ENCODE data around the gene STX11. TPM values are rescaled to one million over a fixed set of nuclear protein-coding genes. Genes with fewer than 3 reads are reported as not detected.
"Not testable (repeated sequence)": the region's sequence is repeated elsewhere in the genome, so short reads cannot be mapped to it uniquely, and the experiment has no call there.

Gene STX11
- total RNA-seq: 7.8 TPM
- long read RNA-seq, transcript STX11-201 (2 exons, 1,926 nt): major isoform, 17 of 21 reads
- long read RNA-seq, partial matches to known transcripts: 1 of 21 reads
- long read RNA-seq, other reads (novel, unspliced or antisense): 3 of 21 reads

DNA sequence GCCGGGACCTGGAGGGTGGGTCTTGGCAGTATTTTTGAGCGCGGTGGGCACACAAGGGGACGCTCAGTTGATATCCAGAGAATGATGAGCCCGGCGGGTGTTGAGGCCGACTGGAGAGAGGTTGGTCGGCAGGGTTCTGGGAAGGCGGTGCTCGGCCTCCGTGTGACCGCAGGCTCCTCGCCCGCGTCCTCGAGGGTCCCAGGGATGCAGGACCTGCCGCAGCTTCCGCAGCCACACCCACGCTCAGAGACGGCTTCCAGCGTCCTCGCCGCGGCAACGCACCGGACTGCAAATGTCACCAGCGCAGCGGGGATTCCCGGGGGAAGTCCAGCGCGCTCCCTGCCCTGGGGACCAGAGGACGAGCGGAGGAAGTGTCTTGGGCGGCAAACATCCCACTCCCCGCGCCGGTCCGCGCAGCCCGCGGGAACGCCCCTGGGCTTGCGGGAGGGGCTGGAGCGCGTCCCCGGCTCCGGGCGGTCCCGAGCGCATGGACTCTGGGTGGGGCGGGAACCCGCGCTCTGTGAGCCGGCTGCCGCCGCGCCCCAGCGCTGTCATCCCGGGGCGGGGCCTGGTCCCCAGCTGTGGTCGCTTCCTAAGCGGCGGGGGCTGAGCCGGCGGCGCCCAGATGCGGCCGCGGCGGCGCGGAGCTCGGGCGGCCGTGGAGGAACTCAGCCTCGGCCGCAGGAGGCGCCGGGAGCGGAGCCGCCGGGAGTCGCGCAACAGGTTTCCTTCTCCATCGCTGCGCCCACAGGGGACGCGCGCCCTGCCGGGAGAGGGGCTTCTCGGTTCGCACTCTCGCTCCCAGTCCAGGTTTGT lies at the start of gene STX11:
STX11 (plus strand) TSS at position 624 of the 816 bp plus-strand sequence. CDS start 36,111 bp downstream, outside the sequence.
- ATAC-seq (peak; percentile 98), DNase-seq (peak; percentile 89)
- intact Hi-C loops (cut with micrococcal nuclease): loop anchor here (10.0 kb wide), 1 partner anchor 45 kb away; no protein-coding TSS in a partner anchor

DNA sequence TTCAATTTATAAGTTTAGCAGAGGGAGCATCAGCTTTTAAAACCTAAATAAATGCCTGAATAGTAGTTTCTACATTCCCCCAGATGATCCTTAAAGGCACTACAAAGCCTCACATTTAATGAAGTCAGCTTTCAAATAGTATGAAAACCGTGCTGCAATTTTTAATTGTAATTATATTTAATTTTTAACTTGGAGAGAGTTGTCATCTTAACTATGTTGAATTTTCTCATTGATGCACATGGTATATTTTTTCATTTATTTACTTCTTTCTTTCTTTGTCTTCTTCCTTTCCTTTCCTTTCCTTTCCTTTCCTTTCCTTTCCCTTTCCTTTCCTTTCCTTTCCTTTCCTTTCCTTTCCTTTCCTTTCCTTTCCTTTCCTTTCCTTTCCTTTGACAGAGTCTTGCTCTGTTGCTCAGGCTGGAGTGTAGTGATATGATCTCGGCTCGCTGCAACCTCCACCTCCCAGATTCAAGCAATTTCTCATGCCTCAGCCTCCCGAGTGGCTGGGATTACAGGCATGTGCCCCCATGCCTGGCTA lies 47.2 kb upstream of the STX11 start:
- ATAC-seq (no peak), DNase-seq (no peak)
- intact Hi-C loops (cut with micrococcal nuclease): loop anchor here (10.0 kb wide), 2 partner anchors 52 to 382 kb away; partner anchors contain the start of gene STX11

DNA sequence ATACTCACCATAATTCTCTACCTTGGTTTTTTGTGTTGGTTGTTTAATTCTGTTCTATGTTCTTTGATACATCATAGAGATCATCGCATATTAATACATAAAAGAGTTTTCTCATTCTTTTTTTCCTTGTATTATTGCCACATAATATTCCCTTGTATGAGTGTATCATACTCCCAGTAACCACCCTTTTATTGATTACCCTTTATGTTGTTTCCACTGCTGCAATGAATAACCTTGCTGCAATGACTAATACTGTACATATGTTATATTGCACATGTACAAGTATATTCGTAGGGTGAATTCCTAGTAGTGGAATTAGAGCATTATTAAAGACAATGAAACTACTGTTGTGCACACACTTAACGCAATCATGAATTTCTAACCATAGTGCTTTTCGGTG lies 45.8 kb upstream of the STX11 start:
- DNase-seq (no peak), ATAC-seq (no peak)
- intact Hi-C loops (cut with micrococcal nuclease): loop anchor here (2.0 to 10.0 kb wide), 3 partner anchors 50 to 380 kb away; partner anchors contain the start of gene STX11

DNA sequence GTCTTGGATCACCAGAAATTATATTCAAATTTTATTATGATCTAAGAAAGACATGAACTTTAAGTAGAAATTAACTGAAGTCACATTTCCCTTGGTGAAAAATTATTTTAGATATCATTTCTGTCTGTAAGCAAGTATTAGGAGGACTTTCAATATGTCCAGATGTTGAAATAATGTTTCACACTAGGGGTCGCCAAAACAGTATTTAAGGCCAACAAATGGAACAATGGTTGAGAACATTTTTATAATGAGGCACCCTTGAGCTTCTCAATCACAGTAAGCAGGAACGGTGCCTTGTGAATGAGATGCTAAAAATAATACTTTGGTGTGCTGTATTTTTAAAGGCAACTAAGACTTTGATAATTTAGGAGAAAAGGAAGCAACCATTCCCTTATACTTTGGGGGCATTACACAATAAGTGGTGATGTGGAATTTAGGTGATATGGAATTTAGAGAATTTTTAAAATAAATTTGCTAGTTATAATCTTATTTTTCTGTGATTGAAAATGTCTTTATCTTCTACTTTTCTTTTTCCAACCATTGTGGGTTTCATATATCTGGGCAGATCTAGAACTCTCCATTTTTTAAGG lies 45.3 kb upstream of the STX11 start:
- intact Hi-C loops (cut with micrococcal nuclease): loop anchor here (2.0 to 10.0 kb wide), 3 partner anchors 50 to 380 kb away; partner anchors contain the start of gene STX11
- ATAC-seq: peak; percentile 91
- DNase-seq: no peak

DNA sequence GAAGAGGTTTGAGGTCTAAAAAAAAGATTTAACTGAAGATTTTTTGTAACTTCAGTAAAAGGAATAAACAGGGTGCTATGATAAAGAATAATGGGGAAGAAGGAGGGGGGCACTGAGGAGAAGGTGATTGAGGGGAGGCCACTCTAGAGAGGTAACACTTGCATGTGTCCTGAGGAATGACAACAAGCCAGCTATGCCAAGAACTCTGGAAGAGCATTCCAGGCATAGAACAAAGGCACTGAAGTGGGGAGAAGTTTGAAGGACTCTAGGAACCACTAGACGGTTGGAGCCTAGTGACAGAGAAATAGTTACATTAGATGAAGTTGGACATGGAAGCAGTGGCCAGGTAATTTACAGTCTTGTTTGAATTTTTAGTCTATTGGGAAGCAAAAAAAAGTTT lies 44.1 kb upstream of the STX11 start:
- DNase-seq (no peak), ATAC-seq (no peak)
- intact Hi-C loops (cut with micrococcal nuclease): loop anchor here (10.0 kb wide), 2 partner anchors 49 to 379 kb away; partner anchors contain the start of gene STX11

DNA sequence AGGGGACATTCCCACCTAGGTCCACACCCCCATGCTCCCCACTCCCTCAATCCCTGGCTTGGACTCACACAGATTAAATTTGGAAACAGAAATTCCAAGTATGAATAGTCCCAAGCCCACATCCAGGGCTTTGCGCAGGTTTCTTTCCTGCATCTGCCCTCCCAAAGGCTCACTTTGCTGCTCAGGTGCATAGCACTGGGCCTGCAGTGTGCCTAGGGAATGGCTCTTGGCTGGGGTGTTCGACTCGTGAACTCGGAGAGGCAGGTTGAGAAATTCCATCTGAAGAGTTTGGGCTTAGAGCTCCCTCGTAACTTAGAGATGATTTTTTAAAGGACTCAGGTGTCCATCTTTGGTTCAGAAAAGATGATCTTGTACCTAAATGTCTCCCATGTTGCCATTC lies 40.1 kb upstream of the STX11 start:
- intact Hi-C loops (cut with micrococcal nuclease): no loop called here
- DNase-seq (no peak), ATAC-seq (no peak)

DNA sequence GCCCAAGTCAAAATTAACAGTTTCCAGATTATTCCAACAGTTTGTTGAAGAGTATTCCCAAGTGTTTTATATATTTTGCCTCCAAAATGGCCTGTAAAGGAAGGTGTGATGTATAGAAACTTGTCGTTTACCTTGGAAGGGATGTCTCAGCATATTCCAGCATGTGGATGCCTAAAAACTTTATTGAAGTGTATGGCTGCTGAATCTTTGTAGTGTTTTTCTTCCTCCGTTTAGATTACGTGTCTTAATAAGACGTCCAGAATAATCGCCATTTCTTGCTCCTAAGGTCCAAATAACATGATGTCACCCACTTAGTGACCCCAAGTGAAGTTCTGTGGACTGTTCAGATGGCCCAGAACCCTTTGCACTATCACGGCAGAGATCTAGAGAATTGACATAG lies 37.0 kb upstream of the STX11 start:
- intact Hi-C loops (cut with micrococcal nuclease): no loop called here
- ATAC-seq: no peak
- DNase-seq: no peak

DNA sequence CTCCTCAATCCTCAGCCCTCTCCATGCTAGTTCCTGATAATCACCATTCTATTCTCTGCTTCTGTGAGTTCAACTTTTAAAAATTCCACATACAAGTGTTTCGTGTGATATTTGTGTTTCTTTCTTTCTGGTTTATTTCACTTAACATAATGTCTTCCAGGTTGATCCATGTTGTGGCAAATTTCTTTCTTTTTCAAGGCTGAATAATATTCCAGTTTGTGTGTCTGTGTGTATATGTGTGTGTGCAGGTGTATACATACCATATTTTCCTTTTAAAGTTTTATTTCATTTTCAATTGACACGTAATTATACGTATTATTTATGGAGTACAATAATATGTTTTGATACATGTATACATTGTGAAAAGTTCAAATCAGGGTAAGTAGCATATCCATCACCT lies 35.1 kb upstream of the STX11 start:
- intact Hi-C loops (cut with micrococcal nuclease): no loop called here
- DNase-seq: no peak
- ATAC-seq: no peak

DNA sequence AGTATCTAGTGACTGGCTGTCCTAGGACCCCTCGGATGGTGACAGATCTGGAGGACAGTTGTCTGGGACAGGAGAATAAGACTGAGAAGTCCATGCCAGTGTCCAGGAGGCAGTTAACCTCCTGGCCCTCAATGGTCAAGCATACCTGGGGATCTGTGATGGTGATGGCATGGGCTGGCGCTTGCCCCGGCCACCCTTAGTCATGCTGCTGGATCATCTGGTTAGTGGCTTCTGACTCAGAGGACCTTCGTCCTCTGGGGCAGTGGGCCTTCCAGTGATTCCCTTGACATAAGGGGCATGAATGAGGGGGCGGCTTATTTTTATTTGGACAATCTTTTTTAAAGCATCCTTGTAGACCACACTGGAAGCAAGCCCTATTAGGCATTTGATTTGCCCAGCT lies 30.9 kb upstream of the STX11 start:
- intact Hi-C loops (cut with micrococcal nuclease): no loop called here
- DNase-seq: no peak
- no peak for ATAC-seq

DNA sequence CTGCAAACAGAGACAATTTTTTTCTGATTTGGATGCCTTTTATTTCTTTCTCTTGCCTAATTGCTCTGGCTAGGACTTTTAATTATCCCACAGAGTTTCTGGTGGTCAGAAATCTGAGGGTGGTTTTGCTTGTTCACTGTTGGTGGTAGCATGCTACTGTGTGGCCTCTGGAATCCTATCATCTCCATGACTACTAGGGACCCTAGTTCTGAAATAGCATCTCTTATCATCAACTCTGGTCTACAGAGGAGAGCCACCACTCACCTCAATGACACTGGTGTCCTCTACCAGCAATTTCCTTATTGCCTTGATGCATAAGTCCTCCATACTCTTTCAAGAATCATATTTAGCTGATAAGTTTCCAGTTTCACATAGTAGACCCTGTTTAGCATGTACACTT lies 27.5 kb upstream of the STX11 start:
- no peak for ATAC-seq
- intact Hi-C loops (cut with micrococcal nuclease): no loop called here
- no peak for DNase-seq

DNA sequence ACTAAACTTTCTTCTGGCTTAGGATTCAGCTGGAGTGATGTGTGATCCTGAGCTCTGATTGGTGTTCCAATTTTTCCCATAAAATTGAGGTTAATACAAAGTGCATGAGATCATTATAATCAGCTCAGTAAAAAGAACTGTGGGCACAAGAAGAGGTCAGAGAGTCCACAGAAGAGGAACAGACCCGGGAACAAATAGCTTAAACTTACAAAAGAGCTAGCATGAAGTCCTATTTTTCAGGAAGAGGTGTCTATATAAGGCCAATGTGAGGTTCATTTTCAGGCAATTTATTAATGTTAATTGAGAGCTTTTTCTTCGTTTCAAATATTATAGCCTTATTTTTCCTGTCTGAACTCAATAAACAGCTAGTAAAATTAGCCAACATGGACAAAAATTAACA lies 26.9 kb upstream of the STX11 start:
- ATAC-seq: no peak
- intact Hi-C loops (cut with micrococcal nuclease): no loop called here
- DNase-seq: no peak

DNA sequence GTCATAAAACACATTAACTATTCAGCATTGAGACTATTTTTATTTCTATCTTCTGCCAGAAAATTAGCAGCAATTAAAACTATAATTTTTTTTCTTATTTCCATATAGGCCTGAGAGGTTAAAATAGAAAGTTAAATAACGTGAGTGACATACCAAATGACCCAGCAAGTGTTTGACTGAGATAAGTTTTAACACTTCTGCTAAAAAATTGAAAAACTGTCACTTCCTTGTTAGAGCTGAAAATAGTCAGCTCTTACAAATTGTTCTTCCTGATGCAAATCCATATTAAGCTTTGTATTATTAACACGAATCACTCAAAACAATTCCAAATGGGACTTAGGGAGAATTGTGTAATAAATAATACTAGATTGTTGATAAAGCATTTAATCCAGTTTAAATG lies 26.5 kb upstream of the STX11 start:
- DNase-seq (no peak), ATAC-seq (no peak)
- intact Hi-C loops (cut with micrococcal nuclease): no loop called here

DNA sequence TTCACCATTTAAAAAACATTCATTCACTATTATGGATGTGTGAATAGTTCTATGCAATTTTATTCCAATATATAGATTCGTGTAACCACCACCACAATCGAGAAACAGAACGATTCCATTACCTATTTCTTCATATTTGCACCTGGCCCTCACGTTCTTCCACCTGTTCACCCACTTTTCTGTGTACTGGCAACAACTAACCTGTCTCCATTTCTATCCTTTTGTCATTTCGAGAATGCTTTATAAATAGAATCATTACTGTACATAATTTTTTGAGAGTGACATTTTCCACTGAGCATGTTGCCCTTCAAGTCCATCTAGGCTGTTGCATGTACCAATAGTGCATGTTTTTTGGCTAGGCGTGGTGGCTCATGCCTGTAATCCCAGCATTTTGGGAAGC lies 23.2 kb upstream of the STX11 start:
- ATAC-seq: no peak
- intact Hi-C loops (cut with micrococcal nuclease): no loop called here
- no peak for DNase-seq

DNA sequence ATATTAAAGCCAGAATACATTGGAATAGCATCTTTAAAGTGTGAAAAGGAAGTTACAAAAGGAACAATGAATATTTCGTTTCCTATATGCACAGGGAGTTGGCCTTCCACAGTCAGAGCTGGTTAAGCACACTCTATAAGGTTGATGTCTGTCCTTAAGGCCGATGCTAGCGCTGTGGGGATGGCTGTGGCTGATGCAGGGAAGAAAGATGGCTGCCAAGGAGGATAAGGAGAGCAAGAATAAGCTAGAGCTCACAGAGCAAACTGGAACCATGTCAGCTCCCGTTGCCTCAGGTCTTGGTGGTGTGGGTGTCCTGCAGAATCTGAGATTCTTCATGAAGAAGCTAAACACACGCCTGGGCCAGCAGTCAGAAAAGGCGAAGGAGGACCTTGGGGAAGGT lies 20.8 kb upstream of the STX11 start:
- intact Hi-C loops (cut with micrococcal nuclease): no loop called here
- ATAC-seq (no peak), DNase-seq (no peak)

DNA sequence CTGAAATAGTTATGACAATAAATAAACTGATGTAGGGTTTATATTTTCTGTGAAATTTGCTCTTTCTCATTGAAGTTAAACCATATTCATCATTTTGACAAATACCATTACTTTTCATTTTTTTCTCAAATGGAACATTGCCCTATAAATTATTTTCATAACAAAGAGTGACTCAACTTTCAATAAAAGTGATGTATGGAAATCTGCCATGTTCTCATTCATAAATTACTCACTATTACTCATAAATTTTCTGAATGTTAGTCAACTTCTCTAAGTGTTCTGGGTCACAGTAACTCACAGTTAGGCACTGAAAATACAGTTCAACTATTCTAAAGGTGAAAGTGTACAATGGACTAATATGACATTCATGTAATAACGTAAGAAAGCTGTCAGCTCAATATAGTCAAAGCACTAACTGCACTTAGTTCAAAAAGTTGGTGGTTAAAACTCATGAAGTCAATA lies 19.0 kb upstream of the STX11 start:
- DNase-seq: no peak
- intact Hi-C loops (cut with micrococcal nuclease): no loop called here
- no peak for ATAC-seq

DNA sequence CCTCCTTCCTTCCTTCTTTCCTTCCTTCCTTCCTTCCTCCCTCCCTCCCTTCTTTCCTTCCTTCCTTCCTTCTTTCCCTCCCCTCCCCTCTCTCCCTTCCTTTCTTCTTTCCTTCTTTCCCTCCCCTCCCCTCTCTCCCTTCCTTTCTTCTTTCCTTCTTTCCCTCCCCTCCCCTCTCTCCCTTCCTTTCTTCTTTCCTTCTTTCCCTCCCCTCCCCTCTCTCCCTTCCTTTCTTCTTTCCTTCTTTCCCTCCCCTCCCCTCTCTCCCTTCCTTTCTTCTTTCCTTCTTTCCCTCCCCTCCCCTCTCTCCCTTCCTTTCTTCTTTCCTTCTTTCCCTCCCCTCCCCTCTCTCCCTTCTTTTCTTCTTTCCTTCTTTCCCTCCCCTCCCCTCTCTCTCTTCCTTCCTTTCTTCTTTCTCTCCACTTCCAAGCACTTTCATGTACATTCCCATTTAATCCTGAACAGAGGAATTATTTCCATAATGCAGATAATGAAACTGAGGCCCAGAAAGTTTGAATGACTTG lies 18.1 kb upstream of the STX11 start:
- intact Hi-C loops (cut with micrococcal nuclease): not testable (repeated sequence)

DNA sequence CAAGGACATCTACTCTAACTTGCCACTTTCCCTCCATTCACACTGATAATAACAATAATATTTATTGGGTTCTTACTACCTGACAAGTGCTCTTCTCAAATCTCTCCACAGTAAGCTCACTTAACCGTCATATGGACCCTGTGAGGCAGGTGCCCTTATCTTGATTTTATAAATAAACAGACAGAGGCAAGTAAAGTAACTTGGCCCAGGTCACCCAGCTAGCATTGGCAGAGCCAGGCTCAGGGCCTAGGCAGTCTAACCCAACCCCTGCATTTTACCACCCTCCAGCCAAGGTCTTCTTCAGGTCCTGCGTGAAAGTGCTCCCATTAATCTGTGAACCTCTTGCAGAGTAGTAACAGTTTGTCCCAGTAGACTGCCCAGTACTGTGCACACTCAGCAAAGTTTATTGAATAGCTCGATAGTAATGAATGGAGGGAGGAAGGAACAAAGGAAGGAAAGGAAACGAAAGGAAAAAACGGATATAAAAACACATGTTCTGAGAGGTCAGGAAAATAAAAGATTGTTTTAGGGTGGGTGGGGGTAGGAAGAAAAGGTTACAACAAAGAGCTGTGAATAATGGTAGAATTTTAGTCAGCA lies 17.0 kb upstream of the STX11 start:
- ATAC-seq: no peak
- intact Hi-C loops (cut with micrococcal nuclease): no loop called here
- DNase-seq: no peak

More for the DNA sequence above, 18.1 kb upstream of the STX11 start:
- not testable (repeated sequence) for DNase-seq, ATAC-seq

DNA sequence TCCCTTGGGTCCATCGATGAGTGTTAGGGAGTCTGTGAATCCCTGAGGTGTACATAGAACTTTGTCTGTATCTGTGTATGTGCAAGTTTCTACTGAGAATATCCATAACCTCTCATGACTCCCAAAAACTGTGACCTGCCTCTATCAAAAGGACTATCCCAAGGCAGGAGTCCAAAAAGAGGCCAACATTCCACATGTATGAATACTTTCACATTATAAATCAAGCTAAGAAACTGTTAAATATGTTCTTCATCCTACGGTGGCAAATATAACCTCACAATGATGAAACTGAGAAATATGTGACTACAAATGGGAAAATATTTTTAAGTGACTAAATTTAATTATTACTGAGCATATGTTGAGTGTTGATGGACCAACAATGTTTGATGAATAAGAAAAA lies 16.1 kb upstream of the STX11 start:
- DNase-seq: no peak
- intact Hi-C loops (cut with micrococcal nuclease): no loop called here
- ATAC-seq: no peak

DNA sequence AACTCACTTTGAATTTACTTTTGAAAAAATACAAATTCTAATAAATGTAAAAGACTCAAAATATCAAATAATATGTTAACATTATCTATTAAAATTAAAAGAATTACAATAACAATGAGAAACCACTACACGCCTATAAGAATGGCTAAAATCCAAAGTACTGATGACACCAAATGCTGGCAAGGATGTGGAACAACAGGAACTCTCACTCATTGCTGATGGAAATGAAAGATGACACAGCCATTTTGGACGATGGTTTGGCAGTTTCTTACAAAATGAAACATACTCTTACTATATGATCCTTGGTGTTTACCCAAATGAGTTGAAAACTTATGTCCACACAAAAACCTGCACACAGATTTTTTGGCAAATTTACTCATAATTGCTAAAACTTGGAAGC lies 15.6 kb upstream of the STX11 start:
- intact Hi-C loops (cut with micrococcal nuclease): no loop called here
- ATAC-seq (no peak), DNase-seq (no peak)
